Gastroesophageal sphincter (tissue), 3 donors: ENCODE data around the gene PIK3R1.

Experiments
- POLR2AphosphoS5 ChIP-seq: sonication (generic); formaldehyde crosslinking; IDR thresholded peaks from one replicate; pipeline ENCODE4 v1.6.1; 2017; ENCODE audit warnings: antibody characterized with exemption
- TF ChIP-seq, protein P1 (sequence below), 4 experiments: fragments of 200-600 bp in 2 of 4; fragments of 450-650 bp in 2 of 4; sonication (generic) in 1 of 4; IDR thresholded peaks; one replicate each; pipeline ENCODE4 v1.5.1; 2017 to 2019; ENCODE audit warnings: antibody characterized with exemption in 4 of 4, mild to moderate bottlenecking in 2 of 4, moderate library complexity in 2 of 4

DNA sequence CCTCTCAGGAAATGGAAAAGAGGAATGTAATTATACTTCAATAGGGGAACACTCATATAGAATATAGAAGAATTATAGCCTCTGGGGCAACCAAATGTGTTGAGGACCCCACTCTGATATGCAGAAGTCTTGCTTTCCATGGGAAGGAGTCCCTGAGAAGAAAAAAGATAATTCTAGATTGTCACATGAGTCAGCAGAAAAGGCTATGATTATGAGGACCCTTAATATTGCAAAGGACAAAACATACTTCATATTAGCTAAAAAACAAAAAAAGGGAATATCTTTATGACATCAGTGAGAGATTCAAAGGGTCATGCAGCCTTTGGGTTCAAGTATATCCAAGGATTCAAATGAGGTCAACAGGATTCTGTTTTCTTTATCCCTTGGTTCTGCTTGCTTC lies 119.5 kb downstream of the PIK3R1 start:
- TF ChIP-seq POLR2AphosphoS5, result no peak
- TF ChIP-seq, protein P1, sequence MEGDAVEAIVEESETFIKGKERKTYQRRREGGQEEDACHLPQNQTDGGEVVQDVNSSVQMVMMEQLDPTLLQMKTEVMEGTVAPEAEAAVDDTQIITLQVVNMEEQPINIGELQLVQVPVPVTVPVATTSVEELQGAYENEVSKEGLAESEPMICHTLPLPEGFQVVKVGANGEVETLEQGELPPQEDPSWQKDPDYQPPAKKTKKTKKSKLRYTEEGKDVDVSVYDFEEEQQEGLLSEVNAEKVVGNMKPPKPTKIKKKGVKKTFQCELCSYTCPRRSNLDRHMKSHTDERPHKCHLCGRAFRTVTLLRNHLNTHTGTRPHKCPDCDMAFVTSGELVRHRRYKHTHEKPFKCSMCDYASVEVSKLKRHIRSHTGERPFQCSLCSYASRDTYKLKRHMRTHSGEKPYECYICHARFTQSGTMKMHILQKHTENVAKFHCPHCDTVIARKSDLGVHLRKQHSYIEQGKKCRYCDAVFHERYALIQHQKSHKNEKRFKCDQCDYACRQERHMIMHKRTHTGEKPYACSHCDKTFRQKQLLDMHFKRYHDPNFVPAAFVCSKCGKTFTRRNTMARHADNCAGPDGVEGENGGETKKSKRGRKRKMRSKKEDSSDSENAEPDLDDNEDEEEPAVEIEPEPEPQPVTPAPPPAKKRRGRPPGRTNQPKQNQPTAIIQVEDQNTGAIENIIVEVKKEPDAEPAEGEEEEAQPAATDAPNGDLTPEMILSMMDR (IDR thresholded peaks at IDR 0.05), result no peak
